Measurements from ENCODE around the gene MAN1A1.

DNA sequence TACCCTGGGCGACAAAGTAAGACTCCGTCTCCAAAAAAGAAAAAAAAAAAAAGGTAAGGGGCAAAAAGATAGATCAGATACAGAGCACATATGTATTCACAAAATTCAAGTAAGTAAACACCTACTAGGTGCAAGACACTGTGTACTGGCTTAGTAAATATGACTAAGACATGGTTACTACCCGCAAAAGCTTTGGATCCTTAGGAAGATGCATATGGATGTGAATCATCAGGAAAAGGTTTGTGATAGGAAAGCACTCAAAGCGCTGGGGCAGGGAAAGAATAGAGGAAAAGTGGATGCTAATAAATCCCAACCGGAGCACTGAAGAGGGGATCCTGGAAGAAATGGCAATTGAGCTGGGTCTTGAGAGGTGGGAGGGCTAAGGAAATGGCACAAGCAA, 152.3 kb downstream of the MAN1A1 start:
- TF ChIP-seq CTCF (IDR thresholded peaks at IDR 0.05; ENCODE audit: insufficient read depth, low read length, poor library complexity, severe bottlenecking): no peak
- TF ChIP-seq EZH2phosphoT487 (conservative IDR thresholded peaks at IDR 0.05; ENCODE audit: low read length): no peak

Measured in SU-DHL-6 (cell line).